ENCODE measurements around the gene DCLK2.

Gene DCLK2

DNA sequence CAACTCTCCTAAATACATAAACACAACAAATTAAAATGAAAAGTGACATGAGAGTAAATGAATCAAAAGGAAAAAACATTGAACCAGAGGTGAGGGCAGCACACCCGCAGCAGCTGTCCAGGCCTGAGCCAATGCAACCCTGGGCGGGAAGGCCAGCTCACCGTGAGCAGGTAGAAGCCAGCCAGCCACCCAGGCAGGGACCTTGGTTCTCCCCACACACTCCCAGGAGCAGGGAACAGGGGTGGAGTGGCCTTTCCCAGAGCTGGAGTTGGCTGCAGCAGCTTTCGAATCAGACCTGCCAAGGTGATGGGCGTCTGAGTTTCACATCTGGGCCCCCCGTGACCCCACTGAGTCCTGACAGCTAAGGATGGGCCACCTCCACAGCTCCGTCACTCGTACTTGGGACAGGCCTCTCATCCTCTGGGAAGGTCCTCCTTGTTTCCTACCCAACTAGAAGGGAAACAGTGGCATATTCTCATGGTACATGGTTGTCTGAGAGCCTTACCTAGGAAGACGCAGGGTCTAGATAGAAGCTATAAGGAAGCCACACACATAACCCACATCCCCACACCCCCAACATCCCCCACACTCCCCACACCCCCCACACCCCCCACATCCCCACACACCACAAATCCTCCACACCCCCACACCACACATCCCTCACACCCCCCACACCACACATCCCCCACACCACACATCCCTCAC, 172.2 kb downstream of the DCLK2 start:
- DNase-seq: no peak

DNA sequence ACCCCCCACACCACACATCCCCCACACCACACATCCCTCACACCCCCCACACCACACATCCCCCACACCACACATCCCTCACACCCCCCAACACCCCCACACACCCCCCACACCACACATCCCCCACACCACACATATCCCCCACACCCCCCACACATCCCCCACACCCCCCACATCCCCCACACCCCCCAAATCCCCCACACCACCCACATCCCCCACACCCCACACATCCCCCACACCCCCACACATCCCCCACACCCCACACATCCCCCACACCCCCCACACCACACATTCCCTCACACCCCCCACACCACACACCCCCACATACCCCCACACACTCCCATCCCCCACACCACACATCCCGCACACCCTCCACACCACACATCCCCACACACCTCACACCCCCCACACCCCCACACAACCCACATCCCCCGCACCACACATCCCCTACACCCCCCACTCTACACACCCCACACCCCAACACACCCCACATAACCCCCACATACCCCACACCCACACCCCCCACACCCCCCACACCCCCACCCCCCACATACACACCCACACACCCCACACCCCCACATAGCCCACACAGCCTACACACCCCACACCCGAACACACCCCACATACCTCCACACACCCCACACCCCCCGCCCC, 172.9 kb downstream of the DCLK2 start:
- no peak for DNase-seq

DNA sequence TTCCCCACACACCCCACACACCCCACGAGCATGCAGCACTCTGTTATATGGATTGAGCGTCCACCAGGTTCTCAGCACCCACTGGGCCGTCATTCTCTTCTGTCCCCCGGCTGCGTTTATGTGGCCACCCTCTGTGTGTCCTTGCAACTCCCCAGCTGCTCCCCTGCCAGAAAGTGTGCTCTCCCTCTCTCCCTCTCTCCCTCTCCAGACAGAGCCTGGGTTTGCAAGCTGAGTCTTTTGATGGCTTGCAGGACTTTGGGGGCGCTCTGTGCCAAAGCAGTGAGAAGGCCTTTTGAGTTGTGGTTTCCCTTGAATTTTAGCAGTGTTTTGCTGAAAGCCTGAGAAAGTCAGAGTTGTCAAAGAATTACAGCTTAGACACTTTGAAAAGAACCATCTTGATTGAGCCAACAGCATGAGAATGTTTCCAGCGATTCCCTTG, 173.5 kb downstream of the DCLK2 start:
- DNase-seq: no peak

DNA sequence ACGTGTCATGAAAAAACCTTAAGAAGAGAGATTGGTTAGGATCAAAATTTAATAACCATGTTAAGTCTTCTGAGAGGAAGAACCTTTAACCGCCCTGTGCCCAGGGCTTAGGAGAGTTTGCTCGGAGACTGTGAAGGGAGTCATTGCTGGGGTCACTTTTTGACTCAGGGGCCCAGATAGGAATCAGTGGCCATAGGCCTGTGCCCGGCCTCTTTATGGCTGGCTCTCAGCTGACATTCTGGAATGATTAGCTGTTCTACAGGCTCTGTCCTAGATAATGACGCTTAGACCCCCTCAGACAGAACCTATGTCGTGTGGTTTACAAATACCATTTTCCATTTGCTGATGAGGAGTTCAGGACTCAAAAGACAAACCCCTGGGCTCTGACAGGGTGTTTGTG, 174.1 kb downstream of the DCLK2 start:
- DNase-seq: no peak

DNA sequence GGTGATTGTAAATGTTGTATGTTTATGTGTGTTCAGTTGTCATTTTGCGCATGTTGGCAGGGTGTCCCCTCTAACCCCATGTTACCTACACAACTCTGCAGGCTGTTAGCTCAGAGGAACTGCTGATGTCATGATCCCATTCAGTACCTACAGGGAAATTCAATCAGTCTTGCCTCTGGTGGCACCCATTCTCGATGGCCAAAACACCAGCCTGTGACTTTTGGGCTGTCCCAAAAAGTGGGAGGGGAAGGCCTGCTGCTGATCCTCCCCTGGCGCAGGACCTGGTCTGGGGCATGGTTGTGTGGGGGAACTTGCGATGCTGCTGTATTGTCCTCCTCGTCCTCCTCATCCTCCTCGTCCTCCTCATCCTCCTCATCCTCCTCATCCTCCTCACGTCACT, 174.5 kb downstream of the DCLK2 start:
- no peak for DNase-seq

DNA sequence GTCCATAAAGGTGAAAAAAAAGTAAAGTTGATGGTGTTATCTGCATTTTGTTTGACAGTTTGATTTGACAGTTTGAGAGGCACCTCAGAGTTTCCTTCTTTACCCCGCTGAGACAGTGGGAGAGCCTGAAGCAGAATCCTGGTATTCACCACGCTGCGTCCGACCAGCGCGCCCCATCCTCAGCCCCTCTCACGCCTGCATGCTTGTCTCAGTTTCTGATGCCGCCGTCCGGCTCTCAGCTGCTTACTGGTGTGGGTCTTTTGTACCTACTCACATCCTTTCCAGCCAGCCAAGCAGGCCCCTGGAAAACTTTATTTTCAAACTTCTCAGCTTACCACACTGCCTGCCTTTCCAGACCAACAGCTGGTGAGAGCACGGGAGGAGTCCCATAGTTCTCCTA, 175.2 kb downstream of the DCLK2 start:
- DNase-seq: no peak

DNA sequence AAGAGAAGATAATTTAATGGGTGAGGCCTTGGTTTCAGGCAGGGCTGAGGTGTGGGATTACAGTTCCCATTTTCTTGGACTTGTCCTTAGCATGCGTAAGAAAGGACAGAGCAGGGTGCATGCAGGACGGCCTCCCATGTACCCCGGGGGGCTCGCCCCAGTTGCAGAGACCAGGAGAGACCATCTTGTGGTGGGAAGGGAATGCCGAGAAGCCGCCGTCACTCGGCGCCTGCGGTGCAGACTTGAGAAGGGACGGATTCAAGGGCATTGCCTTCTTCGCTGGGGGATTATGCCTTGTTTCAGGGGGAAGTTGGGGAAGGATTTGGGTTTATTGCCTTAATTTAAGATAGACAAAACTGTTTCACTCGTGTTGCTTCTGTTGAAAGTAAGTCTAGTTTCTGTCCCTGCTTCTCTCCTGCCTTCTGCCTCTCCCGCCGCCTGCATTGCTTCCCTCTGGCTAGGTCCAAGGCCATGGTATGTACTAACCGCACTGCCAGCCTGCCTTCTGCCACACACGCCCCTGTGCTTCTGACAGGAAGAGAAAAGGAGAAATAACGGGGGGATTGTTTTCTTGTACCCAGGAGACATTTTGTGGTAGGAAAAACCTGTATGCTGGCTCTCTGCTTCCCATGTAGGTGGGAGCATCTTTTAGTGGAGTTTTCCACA, 175.9 kb downstream of the DCLK2 start:
- no peak for DNase-seq

DNA sequence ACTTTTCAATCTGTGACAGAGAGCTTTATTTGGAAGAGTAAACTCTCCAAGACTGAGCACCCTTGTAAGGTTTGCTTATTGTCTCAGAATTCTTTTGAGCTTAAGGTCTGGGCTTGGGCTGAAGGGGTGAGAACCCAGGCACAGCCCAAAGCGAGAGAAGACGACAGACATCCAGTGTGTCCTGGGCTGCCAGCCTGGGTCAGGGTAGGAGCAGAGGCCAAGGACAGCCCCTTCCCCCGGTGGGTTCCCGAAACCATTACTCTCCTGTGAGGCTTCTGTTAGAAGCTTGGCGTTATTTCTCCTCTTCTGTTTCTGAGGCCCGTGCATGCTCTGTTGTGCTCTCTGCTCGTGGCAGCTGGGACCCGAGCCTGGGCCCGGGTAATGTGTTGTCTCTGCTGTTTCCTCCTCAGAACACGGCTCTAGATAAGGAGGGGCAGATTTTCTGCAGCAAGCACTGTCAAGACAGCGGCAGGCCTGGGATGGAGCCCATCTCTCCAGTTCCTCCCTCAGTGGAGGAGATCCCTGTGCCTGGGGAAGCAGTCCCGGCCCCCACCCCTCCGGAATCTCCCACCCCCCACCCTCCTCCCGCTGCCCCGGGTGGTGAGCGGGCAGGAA, 177.5 kb downstream of the DCLK2 start:
- no peak for DNase-seq

DNA sequence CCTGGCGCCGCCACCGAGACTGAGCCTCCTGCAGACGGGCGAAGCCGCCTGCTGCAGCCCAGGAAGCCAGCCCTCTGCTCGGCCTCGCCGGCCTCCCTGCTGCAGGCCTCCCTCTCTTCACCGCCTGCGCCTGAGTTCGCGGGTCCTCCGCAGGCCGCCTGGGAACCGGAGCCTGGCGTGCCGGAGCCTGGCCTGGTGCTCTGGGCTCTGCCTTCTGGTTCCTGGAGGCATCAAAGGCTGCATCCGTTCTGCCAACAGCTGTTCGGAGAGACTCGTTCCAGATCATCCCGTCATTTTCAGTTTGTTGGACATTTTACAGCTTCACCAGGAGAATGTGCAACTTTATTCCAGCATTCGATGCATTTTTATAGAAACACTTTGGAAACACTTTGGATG, 178.0 kb downstream of the DCLK2 start:
- DNase-seq: no peak

DNA sequence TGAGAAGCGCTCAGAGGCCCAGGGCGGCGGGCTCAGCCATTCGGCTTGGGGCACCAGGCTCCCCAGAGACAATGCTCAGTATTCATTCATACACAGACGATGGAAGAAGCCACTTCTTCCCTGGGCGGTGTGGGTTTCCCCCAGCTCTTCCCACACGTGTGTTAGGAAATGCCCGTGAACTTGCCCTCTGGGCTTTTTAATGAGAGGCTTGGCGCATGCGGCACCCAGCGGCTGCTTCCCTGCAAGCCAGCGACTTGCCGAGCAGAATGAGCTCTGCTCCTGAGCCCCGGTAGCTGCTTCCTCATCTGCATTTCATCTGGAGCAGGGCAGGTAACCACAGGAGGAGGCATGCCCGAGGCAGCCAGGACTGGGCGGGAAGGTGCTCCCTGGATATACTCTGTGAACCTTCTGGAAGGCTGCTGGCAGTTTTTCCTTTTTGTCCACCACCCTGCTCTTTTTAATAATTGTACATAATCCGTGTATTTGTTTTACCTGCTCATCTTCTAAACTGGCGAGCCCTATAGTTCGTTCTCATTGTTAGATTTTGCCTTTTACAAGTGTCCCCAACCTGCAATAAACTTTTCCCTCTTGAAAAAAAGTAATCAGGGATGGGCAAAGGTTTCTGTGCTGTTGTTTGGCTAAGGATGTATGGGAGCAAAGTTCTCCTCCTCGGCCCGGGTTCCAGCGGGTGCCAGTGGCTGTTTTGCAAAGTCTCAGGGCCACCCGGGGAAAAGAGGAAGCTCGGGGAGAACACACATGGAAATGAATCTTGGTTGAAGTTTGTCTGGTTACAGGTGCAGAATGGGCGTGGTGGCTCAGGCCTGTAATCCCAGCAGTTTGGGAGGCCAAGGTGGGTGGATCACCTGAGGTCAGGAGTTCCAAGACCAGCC, 178.8 kb downstream of the DCLK2 start:
- DNase-seq: no peak

DNA sequence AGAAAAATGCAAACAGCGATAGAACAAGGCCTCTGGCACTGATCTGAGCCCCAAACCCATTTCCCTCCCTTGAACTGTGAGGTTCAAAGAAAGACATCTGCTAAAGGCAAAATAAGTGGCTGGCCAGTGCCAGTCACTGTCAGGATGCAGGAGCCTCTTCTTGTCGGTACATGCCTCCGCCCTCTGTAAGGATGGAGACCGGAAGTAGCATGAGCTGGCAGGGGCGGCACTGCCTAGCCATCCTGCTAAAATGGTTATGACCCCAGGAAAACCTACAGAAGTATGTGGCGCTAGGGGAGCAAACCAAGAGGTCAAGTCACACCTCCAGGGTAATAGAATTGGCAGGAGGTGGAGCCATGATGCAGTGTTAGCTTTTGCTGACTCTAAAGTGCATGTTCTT, 180.3 kb downstream of the DCLK2 start:
- DNase-seq: no peak

DNA sequence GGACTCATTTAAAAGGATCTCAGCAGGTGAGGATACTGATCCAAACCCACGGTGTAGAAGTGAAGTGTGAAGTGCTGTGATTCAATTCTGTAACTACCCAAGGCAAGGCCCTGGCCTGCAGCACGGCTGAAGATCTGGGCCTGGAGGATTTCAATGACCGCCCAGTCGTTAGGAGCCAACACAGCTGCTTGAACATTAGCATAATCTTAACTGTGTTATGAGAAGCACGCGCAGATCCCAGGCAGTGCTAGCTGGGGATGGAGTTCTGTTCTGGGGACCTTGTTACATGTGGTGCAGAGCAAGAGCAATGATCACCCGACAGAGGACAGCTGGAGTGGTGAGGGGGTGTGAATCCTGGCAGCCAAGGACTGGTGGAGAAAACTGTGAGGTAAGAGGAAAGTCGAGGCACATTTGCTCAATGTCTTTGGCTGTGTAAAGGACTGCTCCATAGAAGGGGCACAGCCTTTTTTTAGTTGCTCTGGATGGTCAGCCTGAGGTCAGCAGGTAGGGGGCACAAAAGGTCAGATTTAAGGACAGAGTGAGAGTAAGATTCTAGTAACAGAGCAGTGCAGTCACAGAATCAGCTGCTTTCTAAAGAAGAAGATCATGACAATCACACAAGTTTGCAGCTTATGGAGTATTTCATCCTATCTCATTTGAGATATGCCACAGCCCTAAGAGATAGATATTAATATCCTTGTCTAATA, 181.8 kb downstream of the DCLK2 start:
- DNase-seq: no peak

DNA sequence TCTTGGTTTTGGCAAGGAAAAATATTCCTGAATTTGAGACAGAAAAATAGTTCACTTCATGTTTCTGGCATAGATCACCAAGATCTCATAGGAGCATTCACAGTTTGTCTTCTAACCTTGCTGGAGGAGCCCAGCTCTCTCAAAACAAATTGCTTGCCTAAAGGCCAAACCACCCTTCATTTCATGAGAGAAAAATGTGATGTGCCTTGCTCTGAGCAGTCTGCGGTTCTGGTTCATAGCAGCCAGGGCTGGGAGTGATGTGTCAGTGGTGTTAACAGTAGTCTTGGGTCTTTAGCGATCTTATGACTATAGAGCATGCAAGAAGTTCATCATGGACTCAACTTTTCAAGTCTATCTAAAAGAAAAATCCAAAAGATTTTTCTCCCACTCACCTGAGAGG, 183.3 kb downstream of the DCLK2 start:
- no peak for DNase-seq

DNA sequence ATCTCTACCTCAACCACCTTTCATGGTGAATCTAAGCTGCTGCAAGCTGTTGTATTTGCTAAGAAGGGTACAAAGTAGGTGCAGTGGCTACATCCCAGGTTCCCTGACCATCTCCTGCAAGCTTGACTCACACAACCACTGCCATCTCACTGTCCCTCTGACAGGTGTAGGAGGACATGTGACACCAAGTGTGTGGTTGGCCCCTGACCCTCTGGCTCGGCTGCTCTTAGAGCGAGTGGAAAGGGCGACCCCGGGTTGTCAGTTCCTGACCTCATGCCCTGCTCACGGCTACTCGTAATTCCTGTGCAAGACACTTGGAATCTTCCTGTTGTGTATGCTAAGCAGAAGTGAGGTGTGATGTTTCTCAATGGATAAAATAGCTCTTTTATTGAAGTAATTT, 184.4 kb downstream of the DCLK2 start:
- DNase-seq: no peak

DNA sequence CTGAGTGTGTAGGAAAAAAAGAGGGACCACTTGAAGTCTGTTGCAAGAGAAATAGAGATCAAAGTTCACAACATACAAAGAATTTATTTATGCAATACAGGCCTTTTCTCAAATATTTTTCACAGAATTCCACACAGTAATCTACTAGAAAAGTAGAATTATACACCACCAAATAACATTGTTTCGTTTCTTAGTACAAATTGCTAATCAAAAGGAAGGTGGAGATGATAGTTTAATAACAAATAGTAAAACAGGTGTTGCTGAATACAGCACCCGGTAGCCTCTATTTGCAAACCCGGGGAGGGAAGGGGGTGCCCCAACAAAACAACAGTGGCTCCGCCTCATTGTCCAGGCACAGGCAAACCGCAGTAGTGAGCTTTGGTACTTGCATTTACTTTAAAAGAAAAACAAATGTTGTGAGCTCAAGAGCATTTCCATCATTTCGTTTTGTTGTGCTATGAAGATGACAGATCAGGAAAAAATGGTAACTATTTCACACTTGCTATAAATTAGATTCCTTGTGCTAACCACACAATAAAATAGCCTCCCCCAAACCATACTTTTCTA, 186.4 kb downstream of the DCLK2 start:
- no peak for DNase-seq

DNA sequence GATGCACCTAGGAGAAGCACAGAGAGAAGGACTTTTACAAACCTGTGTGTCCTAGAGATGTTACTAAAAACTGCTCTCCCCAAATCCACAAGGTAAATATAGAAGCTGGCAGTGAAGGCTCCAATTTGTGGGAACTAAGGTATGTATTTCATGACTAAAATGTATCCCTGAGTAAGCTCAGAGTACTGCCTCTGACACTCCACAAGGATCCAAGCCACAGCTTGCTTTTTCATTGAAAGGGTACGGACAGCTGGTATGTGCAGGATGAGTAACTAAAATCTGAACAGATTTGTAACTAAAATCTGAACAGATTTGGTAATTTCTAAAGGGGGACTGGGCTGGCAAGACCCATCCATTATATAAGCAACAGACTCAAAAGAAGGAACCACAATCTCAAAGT, 187.6 kb downstream of the DCLK2 start:
- no peak for DNase-seq

DNA sequence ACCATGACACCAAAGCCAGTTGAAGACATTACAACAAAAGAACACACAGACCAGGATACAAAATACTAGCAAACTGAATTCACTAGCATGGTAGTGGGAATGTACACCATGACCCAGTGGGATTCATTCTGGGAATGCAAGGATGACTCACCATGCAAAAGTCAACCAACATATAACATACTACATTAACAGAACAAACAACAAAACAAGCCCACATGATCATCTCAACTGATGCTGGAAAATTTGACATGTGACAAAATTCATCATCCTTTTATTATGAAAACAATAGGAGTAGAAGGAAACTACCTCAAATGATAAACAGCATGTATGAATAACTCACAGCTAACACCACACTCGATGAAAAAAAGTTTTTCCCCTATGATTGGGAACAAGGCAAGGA, 190.2 kb downstream of the DCLK2 start:
- DNase-seq: no peak

DNA sequence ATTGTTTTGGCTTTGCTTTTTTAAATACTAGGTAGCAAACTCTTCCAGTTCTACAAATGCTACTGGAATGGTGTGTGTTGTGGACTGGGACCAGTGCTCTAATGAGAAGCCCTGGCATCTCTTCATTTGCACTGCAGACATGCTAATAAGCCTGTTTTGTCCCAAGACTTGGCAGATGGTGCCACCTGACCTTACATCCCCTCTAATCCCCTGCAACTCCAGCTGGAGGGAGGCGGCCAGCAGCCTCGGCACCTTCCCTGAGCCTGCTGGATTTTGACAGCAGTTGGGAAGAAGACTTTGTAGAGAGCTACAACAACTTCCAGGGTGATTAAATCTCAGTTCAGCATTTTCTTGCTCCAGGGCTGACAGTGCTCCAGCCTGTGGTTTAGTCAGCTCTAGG, 200.0 kb downstream of the DCLK2 start:
- DNase-seq: peak; percentile 31

DNA sequence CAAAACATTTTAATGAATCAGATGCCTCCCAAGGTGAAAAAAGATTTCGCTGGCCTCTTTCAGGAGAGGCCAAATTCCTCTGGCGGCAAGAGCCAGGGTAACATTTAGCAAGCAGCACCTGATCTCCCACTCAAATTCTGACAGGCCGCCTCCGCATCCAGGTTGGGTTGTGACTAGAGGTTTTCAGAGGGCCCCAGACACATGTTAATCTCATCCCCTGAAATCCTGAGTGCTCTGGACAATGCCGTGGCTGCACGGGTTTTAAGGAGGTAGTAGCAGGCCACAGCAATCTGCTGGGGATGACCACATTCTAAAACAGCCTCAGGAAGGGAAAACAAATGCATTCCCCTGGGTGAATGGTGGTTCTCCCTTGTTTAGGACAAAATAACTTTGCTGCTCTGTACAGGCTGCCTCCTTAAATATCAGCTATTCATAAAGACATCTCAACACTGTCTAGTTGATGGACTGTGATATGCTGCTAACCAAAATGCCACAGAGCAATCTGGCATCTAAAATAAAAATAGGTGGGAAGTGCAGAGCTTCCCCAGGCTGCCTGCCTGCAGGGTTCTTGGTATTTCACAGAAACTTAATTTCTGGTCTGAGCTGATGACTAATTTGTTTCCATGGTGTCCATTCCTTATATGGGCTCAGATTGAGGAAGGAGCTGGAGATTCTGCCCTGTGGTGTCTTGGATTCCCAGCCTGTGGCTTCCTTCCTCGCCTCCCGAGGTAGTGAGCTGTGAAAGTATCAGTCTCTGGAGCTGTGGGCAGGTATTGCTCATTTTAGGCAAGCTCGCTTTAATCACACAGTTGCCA, 202.0 kb downstream of the DCLK2 start:
- DNase-seq: no peak

DNA sequence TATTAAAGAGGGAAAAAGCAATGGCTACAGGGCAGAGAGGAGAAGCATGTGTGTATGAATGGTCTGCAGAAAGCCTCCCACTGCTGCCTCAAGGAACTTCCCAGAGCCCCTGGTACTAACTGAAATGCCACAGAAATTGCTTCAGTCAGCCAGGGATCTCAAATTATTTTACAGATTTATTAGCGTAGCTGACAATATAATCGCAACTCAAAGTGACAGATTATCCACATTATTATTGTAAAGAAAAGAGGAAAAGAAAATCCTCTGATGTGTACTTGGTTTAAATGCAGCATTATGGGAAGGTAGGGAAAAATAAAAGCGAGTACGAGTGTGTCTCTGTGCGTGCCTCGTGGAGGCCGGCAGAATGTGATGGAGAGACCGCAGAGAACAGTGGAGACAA, 202.7 kb downstream of the DCLK2 start:
- no peak for DNase-seq

DNA sequence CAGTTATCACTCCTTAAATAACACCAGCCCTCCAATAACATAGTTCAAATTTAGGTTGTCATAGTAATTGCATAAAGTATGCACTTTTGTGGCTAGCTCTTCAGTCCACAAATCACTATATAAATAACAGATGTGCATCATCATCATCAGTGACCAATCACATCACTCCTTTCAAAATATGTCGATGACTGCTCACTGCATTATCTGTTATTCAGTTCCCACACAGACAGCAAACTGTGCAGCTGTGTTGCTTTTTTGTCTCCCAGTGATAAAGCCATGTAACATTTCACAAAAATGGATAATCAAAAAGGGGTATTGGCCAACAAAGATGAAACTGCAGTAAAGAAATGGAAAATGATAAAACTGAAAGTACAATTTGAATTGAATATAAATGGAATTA, 205.4 kb downstream of the DCLK2 start:
- DNase-seq: no peak

Data from DMS 273 treated with DMSO at 0.1 percent for 48 hours (cell line).